SJCRH30 (cell line): ENCODE results near the gene MRRF. TPM values are rescaled to one million over a fixed set of nuclear protein-coding genes. Genes with fewer than 3 reads are reported as not detected.

Experiments used
- DNase-seq, 2 experiments: peaks; one replicate each; pipeline ENCODE4 v3.0.0-alpha.2; 2015 to 2020
- H3K27ac ChIP-seq: fragments of 250-450 bp; sonication (Bioruptor Pico); 2 replicates; pipeline ENCODE4 v1.5.1; 2020; ENCODE audit warnings: mild to moderate bottlenecking, moderate library complexity
- H3K27me3 ChIP-seq: fragments of 250-450 bp; sonication (Bioruptor Pico); 2 replicates; pipeline ENCODE4 v1.5.1; 2020; ENCODE audit warnings: mild to moderate bottlenecking, moderate library complexity
- H3K36me3 ChIP-seq: fragments of 250-450 bp; sonication (Bioruptor Pico); 2 replicates; pipeline ENCODE4 v1.5.1; 2020; ENCODE audit warnings: mild to moderate bottlenecking, moderate library complexity
- H3K4me1 ChIP-seq: fragments of 250-450 bp; sonication (Bioruptor Pico); 2 replicates; pipeline ENCODE4 v1.5.1; 2020; ENCODE audit warnings: mild to moderate bottlenecking, moderate library complexity
- H3K4me3 ChIP-seq: fragments of 250-450 bp; sonication (Bioruptor Pico); 2 replicates; pipeline ENCODE4 v1.5.1; 2020; ENCODE audit warnings: mild to moderate bottlenecking, moderate library complexity
- H3K9me3 ChIP-seq: fragments of 250-450 bp; sonication (Bioruptor Pico); replicated peaks from 2 replicates; pipeline ENCODE4 v1.5.1; 2020; ENCODE audit warnings: mild to moderate bottlenecking, moderate library complexity
- total RNA-seq: library from RNA; depleted of rRNA; stranded (reverse); fragments of >200 nt; shearing (Covaris generic); gene quantifications from 2 replicates; pipeline ENCODE4 v1.2.3, GENCODE V29; 2014

MRRF gene
- total RNA-seq, 1 experiment from 2014 or later: 68.0 TPM

DNA sequence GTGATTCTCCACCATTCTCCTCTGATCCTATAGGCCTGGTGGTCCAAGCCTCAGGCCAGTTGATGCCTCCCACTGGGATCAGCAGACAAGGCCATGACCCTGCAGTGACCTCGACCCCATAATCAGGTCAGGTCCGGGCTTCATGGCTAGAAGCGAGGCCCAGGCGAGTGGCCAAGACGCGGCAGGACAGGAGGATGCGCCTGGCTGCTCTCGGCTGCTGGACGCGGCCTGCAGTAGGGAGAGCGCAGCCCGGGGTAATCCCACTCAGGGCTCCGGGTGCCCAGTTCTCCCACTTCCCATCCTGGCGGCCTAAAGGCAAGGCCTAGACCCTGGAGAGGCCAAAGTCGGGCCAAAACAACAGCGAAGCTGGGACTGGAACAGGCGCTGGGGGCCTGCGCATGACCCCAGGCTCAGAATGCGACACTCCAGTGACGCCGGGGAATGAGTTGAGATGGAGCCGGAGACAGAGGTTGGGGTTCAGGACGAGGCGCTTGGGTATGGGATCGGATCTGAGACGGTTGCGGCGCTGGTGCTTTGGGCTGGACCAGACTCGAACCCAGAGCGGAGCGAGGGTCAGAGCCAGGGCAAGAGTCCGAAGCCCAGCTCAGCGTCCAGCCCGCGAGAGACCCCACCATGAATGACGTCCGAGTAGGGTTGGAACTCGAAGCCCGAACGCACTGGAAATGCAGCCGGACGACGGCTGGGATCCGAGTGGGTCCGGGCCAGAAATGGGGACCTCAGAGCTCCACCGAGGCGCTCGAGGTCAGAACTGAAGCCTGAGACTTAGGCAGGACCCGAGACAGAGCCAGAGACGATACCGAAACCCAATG lies 39.2 kb upstream of the MRRF start:
- no peaks in the 10 kb centered on the region for H3K9me3 ChIP-seq
- no peak overlapping the region for H3K4me3 ChIP-seq
- H3K27ac ChIP-seq: no peak overlapping the region
- H3K27me3 ChIP-seq: peaks cover 10% of the 10 kb centered on the region; the same call in 1 of the 2 replicates
- H3K4me1 ChIP-seq: peaks cover 4% of the 10 kb centered on the region; the same call in 1 of the 2 replicates
- no peaks in the 10 kb centered on the region for H3K36me3 ChIP-seq
- DNase-seq: no peak

DNA sequence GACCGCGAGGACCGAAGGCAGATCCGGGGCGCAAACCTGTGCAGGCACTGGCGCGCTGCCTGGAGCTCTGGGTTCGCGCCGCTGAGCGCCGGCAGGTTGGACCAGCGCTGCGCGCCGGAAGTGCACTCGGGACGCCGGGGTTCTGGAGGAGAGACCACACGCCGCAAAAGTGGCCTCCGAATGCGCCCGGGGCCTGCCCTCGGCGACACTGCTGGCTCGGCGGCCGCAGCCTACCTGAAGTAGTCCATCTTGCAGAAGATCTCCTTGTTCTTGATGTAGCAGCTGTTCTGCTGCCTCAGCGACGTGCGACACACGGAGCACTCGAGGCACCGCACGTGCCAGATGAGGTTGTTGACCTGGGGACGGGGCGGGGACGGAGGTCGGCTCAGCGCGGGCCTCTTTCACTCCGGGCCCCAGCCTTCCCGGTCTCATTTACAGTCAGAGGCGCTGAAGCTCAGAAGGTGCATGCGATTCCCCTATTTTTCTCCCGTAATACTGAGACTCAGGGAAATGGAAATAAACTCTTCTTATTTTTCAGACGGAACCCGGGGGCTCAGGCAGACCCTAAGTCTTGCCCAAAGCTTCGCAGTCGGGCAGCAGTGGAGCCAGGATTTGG lies 38.4 kb upstream of the MRRF start:
- Histone ChIP-seq H3K9me3 (no peaks in the 10 kb centered on the region), H3K27ac (no peak overlapping the region), H3K4me3 (no peak overlapping the region)

DNA sequence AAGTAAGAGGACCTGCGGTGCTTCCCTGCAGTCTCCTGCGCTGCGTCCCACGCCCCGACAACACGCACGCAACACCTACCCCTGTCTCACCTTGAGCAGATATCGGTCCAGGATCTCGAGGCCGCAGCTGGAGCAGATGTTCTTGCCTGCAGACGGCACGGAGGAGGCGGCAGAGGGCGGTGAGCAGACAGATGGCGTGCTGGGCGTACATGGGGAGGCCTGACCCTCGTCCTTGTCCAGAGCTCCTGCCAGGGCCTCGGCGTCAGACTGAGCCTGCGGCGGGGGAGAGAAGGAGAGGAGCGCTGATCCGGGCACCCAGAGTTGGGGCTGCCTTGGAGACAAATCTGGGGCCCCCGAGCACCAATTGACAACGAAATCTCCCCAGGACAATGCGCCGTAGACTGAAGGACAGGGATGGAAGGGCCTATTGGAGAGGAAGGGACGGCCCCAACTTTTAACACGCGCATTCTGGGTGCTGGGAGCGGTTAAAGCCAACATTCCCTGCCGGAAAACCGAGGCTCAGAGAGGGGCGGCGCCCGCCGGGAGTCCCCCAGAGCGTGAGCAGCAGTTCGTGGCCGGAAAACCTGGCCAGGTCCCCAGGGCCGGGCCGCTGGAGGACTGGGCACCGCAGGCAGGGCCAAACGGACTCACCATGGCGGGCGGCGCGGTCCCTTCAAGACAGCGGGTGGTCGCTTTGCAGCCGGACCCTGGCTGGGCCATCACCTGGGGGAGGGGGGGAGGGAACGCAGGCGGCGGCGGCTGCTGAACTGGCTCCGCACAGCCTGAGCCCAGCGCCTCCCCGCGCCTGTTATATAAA lies 37.7 kb upstream of the MRRF start:
- Histone ChIP-seq H3K36me3 (no peaks in the 10 kb centered on the region), H3K27me3 (peaks cover 17% of the 10 kb centered on the region; the same call in 1 of the 2 replicates), H3K4me3 (no peak overlapping the region), H3K9me3 (no peaks in the 10 kb centered on the region), H3K27ac (no peak overlapping the region), H3K4me1 (no peaks in the 10 kb centered on the region; the same call in 1 of the 2 replicates)
- DNase-seq: no peak

More for the DNA sequence above, 38.4 kb upstream of the MRRF start:
- H3K36me3 ChIP-seq: no peaks in the 10 kb centered on the region
- peaks cover 17% of the 10 kb centered on the region; the same call in 1 of the 2 replicates for H3K27me3 ChIP-seq
- H3K4me1 ChIP-seq: peaks cover 4% of the 10 kb centered on the region; the same call in 1 of the 2 replicates
- DNase-seq: no peak

DNA sequence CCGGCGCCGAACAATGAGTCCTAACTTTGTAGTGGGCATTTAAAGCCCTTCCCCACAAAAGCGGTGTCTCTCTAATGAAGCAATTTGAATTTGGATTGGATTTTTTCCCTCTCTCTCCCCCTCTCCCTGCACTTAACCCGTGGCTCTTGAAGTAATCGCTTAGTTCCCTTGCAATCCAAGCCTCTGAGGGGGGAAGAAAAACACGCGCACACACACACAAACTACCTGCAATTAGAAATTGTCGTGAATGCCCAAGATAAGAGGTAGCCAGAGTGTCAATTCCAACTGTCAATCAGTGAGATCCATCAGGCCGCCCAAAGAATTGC lies 37.1 kb upstream of the MRRF start:
- H3K9me3 ChIP-seq: no peaks in the 10 kb centered on the region
- H3K27me3 ChIP-seq: peaks cover 17% of the 10 kb centered on the region; the same call in 1 of the 2 replicates
- no peaks in the 10 kb centered on the region for H3K36me3 ChIP-seq
- no peaks in the 10 kb centered on the region for H3K4me1 ChIP-seq
- no peak for DNase-seq
- no peak overlapping the region for H3K27ac ChIP-seq
- H3K4me3 ChIP-seq: peak overlapping the region; percentile 67

DNA sequence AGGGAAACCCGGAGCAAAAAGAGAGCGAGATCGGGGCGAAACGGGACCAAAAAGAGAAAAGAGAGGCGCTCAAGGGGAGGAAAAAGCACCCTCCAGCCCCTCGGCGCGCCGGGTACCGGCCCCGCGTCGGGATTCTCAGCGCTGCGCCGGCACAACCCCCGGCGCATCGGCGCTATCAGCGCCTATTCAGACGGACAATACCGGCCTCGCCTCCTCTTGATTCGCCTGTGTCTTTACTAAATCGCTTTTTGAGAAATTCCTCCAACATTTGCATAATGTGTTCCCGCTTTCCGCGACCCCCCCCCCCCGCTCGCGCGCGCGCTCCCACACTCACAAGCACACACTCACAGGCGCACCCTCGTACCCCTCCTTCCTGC lies 36.5 kb upstream of the MRRF start:
- DNase-seq: peak in 1 of 2 experiments; percentile 48
- Histone ChIP-seq H3K27ac (no peak overlapping the region), H3K27me3 (peaks cover 17% of the 10 kb centered on the region; the same call in 1 of the 2 replicates), H3K9me3 (no peaks in the 10 kb centered on the region), H3K36me3 (no peaks in the 10 kb centered on the region), H3K4me1 (peaks cover 3% of the 10 kb centered on the region; the same call in 1 of the 2 replicates), H3K4me3 (peak overlapping the region; percentile 67)

DNA sequence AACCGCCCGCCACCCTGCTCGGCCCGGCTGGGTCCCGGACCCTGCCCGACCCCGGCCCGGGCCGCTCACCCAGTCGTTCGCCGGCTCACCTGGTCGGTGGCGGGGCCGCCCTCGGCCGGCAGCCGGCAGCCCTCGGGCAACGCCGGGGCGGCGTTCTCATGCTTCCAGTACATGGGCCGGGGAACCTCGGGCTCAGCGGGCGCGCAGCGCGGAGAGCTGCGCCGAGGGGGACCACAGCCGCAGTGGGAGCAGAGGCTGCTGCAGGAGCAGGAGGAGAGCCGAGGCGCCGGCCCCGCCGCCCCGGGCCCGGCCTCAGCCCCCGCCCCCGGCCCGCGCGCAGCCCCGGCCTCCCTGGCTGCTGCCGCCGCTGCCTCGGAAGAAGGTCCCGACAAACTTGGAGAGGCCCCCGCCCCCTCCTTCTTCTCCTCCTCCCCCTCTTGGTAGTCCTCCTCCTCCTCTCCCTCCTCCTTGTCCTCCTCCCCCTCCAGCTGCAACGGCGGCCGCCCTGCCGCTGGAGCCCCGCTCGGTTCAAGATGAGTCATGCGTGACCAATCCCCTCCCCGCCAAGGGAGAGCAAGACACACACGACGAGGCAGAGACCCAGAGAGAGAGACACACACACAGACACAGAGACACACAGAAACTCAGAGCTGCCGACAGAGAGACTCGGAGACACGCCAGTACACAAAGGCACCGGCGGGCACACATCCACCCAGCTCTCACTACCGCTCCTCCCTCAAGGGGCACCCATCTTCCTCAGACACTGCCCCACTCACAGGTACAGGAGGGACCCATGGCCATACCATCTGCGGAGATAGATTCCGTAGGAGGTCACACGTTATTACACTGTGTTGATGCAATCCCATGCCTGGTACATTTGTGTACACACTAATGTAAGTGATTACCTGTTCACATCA lies 35.9 kb upstream of the MRRF start, which contains the start of gene LHX6:
Gene LHX6, minus strand, starts transcription at position 390 of the 917 bp plus-strand sequence. Its CDS starts 217 bp downstream, at position 173.
- H3K4me1 ChIP-seq: peaks cover 3% of the 10 kb centered on the region; the same call in 1 of the 2 replicates
- peaks cover 19% of the 10 kb centered on the region; the same call in 1 of the 2 replicates for H3K27me3 ChIP-seq
- DNase-seq: peak; percentile 76 to 81
- no peaks in the 10 kb centered on the region for H3K36me3 ChIP-seq
- peak within 1 kb of the TSS; percentile 67 for H3K4me3 ChIP-seq
- no peaks in the 10 kb centered on the region for H3K9me3 ChIP-seq
- no peak within 1 kb of the TSS; the same call in 1 of the 2 replicates for H3K27ac ChIP-seq

DNA sequence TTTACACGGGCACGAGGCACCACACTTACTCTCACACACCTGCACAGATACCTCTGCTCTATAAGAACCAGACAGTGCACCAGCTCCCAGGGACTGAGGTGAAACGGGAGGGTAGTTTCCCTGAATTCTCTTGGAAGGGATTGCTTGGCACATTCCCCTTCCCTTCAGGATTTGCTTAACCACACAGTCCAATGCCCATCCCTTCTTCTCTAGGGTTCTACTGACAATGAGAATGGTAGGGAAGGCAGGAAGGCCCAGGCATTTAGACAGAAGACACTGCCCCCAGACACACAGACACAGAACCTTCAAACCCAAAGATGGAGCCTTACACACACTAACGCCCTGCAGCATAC lies 35.2 kb upstream of the MRRF start:
- no peak for DNase-seq
- Histone ChIP-seq H3K36me3 (no peaks in the 10 kb centered on the region), H3K9me3 (no peaks in the 10 kb centered on the region), H3K4me3 (peak overlapping the region; percentile 67), H3K27me3 (peaks cover 19% of the 10 kb centered on the region; the same call in 1 of the 2 replicates), H3K27ac (no peak overlapping the region; the same call in 1 of the 2 replicates), H3K4me1 (peaks cover 3% of the 10 kb centered on the region; the same call in 1 of the 2 replicates)

DNA sequence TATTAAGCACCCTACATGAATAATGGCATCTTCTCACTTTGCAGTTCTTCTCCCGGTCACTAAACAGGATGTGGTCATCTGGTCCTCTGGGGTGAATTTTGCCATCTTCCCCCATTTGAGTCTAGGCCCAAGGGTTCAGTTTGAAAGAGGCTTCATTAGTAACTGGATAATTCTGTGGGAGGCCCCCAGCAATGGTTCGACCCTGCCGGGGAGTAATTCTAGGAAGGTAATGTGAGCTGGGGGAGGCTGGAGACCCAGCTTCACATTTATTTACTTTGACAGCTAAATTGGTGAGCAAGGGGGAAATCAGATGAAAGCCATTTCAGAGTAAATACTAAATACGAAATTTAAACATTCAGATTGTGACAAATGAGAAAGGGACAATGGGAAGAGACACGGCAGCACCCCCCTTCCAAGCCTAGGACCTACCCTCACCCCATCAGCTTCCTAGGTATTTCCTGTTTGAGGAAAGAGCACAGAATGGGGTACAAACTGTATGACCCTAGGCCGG lies 31.8 kb upstream of the MRRF start:
- no peak overlapping the region for H3K4me3 ChIP-seq
- no peak for DNase-seq
- H3K4me1 ChIP-seq: peaks cover 3% of the 10 kb centered on the region; the same call in 1 of the 2 replicates
- no peaks in the 10 kb centered on the region for H3K9me3 ChIP-seq
- peaks cover 19% of the 10 kb centered on the region; the same call in 1 of the 2 replicates for H3K27me3 ChIP-seq
- H3K36me3 ChIP-seq: no peaks in the 10 kb centered on the region
- H3K27ac ChIP-seq: no peak overlapping the region

DNA sequence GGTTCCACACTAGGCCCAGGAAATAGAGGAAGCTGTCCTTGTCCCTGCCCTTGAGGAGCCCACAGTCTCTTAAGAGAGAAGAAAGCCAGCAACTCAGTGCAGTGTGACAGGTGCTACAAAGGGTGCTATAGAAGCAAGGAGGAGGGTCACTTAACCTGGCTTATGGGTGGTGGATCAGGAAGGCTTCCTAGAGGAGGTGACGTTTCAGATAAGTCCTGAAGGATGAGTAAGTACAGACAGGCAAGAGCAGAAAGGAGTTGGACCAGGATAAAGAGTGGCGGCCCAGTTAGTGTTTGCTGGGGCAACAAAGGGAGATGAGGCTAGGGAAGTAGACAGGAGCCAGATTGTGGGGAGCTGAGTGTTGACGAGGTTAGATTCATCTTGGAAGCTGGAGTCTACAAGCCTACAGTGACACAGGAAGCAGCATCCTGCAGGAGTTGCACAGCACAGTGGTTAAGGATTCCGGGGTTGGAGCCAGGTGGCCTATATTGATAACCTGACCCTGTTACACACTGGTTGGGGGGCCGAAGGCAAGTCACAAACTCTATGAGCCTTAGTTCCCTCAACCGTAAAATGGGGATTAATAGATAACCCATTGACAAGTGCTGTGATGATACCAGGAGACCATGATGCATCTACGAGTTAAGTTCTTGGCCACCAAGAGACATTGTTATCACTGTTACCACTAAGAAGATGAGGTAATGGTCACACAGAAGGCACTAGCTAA lies 30.5 kb upstream of the MRRF start:
- no peak overlapping the region for H3K27ac ChIP-seq
- peaks cover 18% of the 10 kb centered on the region; the same call in 1 of the 2 replicates for H3K27me3 ChIP-seq
- no peak overlapping the region for H3K4me3 ChIP-seq
- no peak for DNase-seq
- no peaks in the 10 kb centered on the region for H3K9me3 ChIP-seq
- H3K36me3 ChIP-seq: no peaks in the 10 kb centered on the region
- H3K4me1 ChIP-seq: peaks cover 3% of the 10 kb centered on the region; the same call in 1 of the 2 replicates

DNA sequence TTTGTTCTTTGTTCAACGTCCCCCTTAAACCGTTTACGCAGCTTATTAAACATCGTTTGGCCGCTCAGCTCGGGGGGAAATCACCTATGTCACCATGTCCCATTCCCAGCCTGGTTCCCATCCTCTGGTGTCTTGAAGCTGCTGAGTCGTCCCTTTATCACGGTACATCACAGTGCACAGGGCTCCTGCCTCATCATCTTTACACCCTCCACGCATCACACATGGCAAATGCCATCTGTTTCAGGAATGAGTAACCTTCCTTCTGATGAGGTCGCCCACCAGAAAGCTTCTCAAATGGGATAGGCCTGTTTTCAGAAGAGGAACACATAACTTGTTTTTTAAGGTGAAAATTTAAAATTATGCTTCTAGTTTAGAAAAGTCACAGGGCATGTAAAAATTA lies 28.0 kb upstream of the MRRF start:
- no peaks in the 10 kb centered on the region for H3K9me3 ChIP-seq
- no peak for DNase-seq
- H3K27me3 ChIP-seq: 0 out of 2 replicates have a peak, but pooled peaks cover 2% of the 10 kb centered on the region
- H3K27ac ChIP-seq: no peak overlapping the region
- H3K36me3 ChIP-seq: peaks cover 14% of the 10 kb centered on the region
- no peak overlapping the region for H3K4me3 ChIP-seq
- peaks cover 3% of the 10 kb centered on the region; the same call in 1 of the 2 replicates for H3K4me1 ChIP-seq

DNA sequence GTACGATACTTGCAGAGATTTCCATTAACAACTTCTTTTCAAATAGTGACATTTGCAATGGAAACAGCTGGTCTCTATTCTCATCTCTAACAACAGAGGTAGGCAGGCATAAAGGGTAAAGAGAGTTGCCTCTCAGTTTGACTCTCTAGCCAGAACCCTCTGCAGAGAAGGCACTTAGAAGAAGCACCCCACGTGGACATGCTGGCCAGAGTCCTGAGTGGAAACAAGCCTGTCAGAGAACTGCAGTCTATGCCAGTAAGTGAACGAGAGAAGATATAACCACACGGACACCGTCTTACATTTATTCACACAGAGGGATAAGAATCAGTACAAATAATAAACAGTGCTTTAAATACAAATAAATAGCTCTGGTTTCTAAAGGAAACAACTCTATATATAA lies 25.0 kb upstream of the MRRF start:
- Histone ChIP-seq H3K9me3 (no peaks in the 10 kb centered on the region), H3K4me1 (no peaks in the 10 kb centered on the region), H3K27me3 (no peaks in the 10 kb centered on the region), H3K27ac (no peak overlapping the region), H3K36me3 (peaks cover 39% of the 10 kb centered on the region), H3K4me3 (no peak overlapping the region)
- DNase-seq: no peak

DNA sequence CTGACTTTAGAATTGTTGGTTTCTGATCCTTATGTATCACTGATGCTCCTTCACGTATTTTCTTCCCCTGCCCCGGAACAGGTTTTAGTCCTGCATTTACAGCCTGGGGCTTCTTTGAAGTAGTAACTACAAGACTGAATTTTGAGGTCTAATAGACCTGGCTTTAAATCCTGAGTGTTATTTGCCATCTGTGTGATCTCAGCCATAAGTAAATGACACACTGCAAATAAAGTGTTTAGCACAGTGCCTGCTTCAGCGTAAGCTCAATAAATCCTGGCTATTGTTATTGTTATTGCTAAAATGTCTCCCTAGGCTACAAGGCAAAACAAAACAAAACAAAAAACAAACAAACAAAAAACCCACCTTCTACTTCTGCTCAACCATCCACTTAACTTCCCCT lies 20.3 kb upstream of the MRRF start:
- no peak overlapping the region for H3K4me3 ChIP-seq
- H3K4me1 ChIP-seq: no peaks in the 10 kb centered on the region
- no peaks in the 10 kb centered on the region for H3K27me3 ChIP-seq
- no peak overlapping the region for H3K27ac ChIP-seq
- DNase-seq: no peak
- no peaks in the 10 kb centered on the region for H3K9me3 ChIP-seq
- H3K36me3 ChIP-seq: peaks cover 73% of the 10 kb centered on the region

DNA sequence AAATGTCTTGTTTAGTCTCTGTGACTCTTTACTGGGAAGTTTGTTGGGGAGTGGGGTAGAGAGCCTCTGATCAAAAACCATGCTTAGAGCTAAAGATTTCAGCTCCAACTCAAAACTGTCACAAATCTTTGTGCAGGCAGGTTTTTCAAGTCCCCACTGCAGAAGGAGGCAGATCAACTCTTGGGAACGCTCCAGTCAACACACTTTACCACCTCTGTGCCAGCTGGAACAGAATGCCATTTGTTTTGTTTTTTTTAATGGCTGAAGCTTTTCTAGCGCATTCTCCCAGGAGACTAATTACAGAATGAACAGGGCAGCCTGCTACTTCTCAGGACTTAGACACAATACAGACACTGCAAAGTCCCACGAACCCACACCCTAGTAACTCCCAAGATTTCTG lies 18.0 kb upstream of the MRRF start:
- Histone ChIP-seq H3K9me3 (no peaks in the 10 kb centered on the region), H3K27me3 (no peaks in the 10 kb centered on the region), H3K4me1 (no peaks in the 10 kb centered on the region), H3K27ac (no peak overlapping the region), H3K4me3 (no peak overlapping the region), H3K36me3 (peaks cover 76% of the 10 kb centered on the region)
- no peak for DNase-seq
